ENCODE data around the gene PLA2G3.

PLA2G3 gene

GRCh38 chr22:31102441-31103081 lies 37.7 kb downstream of the PLA2G3 start:
- TF ChIP-seq EZH2phosphoT487 (conservative IDR thresholded peaks at IDR 0.05; ENCODE audit: low read length) (no peak), CTCF (IDR thresholded peaks at IDR 0.05; ENCODE audit: insufficient read depth, low read length, poor library complexity, severe bottlenecking) (no peak)
- no peaks in the 10 kb centered on the region for H4K20me1 ChIP-seq (ENCODE audit: low read depth, low read length)
- H3K36me3 ChIP-seq (ENCODE audit: low read length) = no peaks in the 10 kb centered on the region
- no peaks in the 10 kb centered on the region for H3K9me2 ChIP-seq (replicated peaks; ENCODE audit: insufficient read depth, low read length)
- H3K9ac ChIP-seq (ENCODE audit: low read length) = no peak overlapping the region
- H3K4me3 ChIP-seq (ENCODE audit: insufficient read depth, low read length, poor library complexity, severe bottlenecking) = no peak overlapping the region
- no peaks in the 10 kb centered on the region for H3F3A ChIP-seq (ENCODE audit: insufficient read depth)
- H3K4me2 ChIP-seq (ENCODE audit: low read depth, low read length, poor library complexity, severe bottlenecking) = no peak overlapping the region
- H3K79me2 ChIP-seq (ENCODE audit: insufficient read depth, low read length) = no peaks in the 10 kb centered on the region
- no peaks in the 10 kb centered on the region for H3K27me3 ChIP-seq (ENCODE audit: low read length)
- no peak overlapping the region for H3K27ac ChIP-seq (ENCODE audit: low read depth, low read length)
- no peaks in the 10 kb centered on the region for H3K9me3 ChIP-seq (ENCODE audit: insufficient read depth, low read length)
- H2AFZ ChIP-seq (ENCODE audit: low read depth, low read length, severe bottlenecking) = no peak overlapping the region

- Histone ChIP-seq H3K9ac (ENCODE audit: low read length) (no peak overlapping the region), H3K36me3 (ENCODE audit: low read length) (no peaks in the 10 kb centered on the region)
Measured at GRCh38 chr22:31100762-31101525, 39.4 kb downstream of the PLA2G3 start.

DNA sequence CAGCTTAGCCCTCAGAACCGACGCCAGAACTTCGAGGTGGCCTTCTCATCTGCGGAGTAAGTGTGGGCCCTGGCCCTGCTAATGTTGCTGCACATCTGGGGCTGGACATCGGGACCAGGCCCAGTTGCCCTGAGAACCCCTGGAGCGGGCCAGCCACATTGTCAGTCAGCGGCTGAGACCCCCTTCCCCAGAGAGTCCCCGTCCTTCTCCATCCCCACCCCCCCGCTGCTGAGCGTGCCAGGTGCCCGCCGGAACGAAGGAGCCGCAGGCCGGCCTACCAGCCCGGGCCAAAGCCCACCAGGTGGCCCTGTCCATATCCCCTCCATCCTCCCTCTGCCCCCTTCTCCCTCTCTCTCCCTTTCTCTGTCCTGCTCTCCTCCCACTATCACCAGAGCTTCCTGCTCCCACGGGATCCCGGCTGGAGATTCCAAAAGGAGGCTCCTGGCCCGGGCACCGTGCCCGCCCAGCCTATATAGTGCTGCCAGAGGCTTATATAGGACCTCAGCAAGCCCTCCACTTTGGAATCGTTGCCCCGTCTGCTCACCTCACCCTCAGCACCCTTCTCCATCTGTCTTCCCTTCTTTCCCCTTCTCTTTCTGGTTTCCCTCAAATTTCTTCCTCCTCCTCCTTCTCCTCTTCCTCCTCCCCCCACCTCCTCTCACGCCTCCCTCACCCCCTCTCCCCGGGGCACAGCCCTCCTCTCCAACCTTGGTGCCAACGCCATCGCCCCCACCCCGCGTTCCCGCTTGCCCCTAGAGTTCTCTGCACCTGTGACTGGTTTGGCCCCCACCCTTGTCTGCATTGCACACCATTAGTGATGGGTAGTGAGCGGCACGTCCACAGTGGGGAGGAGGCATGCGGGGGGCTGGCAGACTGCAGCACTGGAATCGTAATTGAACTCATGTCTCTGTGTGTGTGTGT lies 40.2 kb downstream of the PLA2G3 start:
- no peak overlapping the region for H3K27ac ChIP-seq (ENCODE audit: low read depth, low read length)
- no peaks in the 10 kb centered on the region for H3F3A ChIP-seq (ENCODE audit: insufficient read depth)
- no peak overlapping the region for H3K4me2 ChIP-seq (ENCODE audit: low read depth, low read length, poor library complexity, severe bottlenecking)
- H3K36me3 ChIP-seq (ENCODE audit: low read length) = no peaks in the 10 kb centered on the region
- TF ChIP-seq CTCF (IDR thresholded peaks at IDR 0.05; ENCODE audit: insufficient read depth, low read length, poor library complexity, severe bottlenecking) (no peak), EZH2phosphoT487 (conservative IDR thresholded peaks at IDR 0.05; ENCODE audit: low read length) (no peak)
- H3K4me3 ChIP-seq (ENCODE audit: insufficient read depth, low read length, poor library complexity, severe bottlenecking) = no peak overlapping the region
- no peaks in the 10 kb centered on the region for H3K9me3 ChIP-seq (ENCODE audit: insufficient read depth, low read length)
- H3K79me2 ChIP-seq (ENCODE audit: insufficient read depth, low read length) = no peaks in the 10 kb centered on the region
- no peak overlapping the region for H2AFZ ChIP-seq (ENCODE audit: low read depth, low read length, severe bottlenecking)
- no peaks in the 10 kb centered on the region for H4K20me1 ChIP-seq (ENCODE audit: low read depth, low read length)
- no peaks in the 10 kb centered on the region for H3K27me3 ChIP-seq (ENCODE audit: low read length)
- no peaks in the 10 kb centered on the region for H3K9me2 ChIP-seq (replicated peaks; ENCODE audit: insufficient read depth, low read length)
- no peak overlapping the region for H3K9ac ChIP-seq (ENCODE audit: low read length)

More at GRCh38 chr22:31100762-31101525, 39.4 kb downstream of the PLA2G3 start:
- Histone ChIP-seq H3K27ac (ENCODE audit: low read depth, low read length) (no peak overlapping the region), H3K9me2 (replicated peaks; ENCODE audit: insufficient read depth, low read length) (no peaks in the 10 kb centered on the region), H3K4me2 (ENCODE audit: low read depth, low read length, poor library complexity, severe bottlenecking) (no peak overlapping the region), H3K79me2 (ENCODE audit: insufficient read depth, low read length) (no peaks in the 10 kb centered on the region), H3K4me3 (ENCODE audit: insufficient read depth, low read length, poor library complexity, severe bottlenecking) (no peak overlapping the region), H2AFZ (ENCODE audit: low read depth, low read length, severe bottlenecking) (no peak overlapping the region), H4K20me1 (ENCODE audit: low read depth, low read length) (no peaks in the 10 kb centered on the region), H3K9me3 (ENCODE audit: insufficient read depth, low read length) (no peaks in the 10 kb centered on the region), H3F3A (ENCODE audit: insufficient read depth) (no peaks in the 10 kb centered on the region), H3K27me3 (ENCODE audit: low read length) (no peaks in the 10 kb centered on the region)
- TF ChIP-seq CTCF (IDR thresholded peaks at IDR 0.05; ENCODE audit: insufficient read depth, low read length, poor library complexity, severe bottlenecking) = no peak
- TF ChIP-seq EZH2phosphoT487 (conservative IDR thresholded peaks at IDR 0.05; ENCODE audit: low read length) = no peak
